ENCODE results near the gene PTPN20. TPM values are rescaled to one million over a fixed set of nuclear protein-coding genes. Genes with fewer than 3 reads are reported as not detected.
"Not testable (repeated sequence)": the region's sequence is repeated elsewhere in the genome, so short reads cannot be mapped to it uniquely, and the experiment has no call there.

Gene PTPN20
- total RNA-seq = 8.0 and 9.1 TPM in 2 replicates

DNA sequence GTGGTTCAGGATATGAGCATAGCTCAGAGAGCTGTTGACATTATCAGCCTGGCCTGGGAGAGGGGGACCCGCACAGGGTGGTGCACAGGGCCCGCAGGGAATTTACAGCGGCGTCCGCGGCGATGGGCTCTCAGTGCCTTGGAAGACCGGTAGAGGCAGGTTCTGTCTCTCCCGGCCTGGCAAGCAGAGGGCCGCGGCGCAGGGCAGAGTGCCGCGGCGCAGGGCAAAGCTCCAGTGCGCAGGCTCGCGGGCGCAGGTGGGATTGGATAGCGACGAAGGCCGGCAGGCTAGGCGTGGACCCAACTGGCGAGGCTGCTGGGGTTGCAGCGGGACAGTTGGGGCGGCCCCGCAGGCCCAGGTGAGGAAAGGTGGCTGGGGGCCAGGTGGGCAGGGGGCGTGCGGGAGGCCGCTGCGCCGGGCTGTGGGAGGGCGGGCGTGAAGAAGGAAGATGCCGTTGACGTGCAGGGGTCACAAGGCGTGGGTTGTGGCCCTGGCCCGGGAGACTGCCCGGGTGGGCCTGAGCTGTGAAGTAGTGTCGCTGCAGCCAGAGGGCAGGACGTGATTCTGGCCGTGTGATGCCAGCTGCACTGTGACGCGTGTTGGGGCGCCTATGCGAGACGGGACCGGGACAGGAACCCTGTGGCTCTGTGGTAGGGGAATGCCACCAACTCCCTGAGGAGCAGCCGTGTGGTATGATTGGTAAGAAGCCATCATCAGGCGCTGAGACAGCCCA lies at the start of gene PTPN20:
Gene PTPN20, plus strand, starts transcription at position 285 of the 733 bp plus-strand sequence. CDS start 21,072 bp downstream, outside the sequence.
- H3K79me2 ChIP-seq (ENCODE audit: insufficient read depth, low read length); H3K27ac ChIP-seq (ENCODE audit: low read depth, low read length); H3K4me1 ChIP-seq (ENCODE audit: insufficient read depth, low read length); H3K36me3 ChIP-seq (ENCODE audit: insufficient read depth, low read length); H3K4me2 ChIP-seq (ENCODE audit: insufficient read depth, low read length); H3K4me3 ChIP-seq (ENCODE audit: insufficient read depth, low read length); H4K20me1 ChIP-seq (ENCODE audit: insufficient read depth, low read length); H2AFZ ChIP-seq (ENCODE audit: low read length); H3K9me3 ChIP-seq (ENCODE audit: low read depth, low read length); DNase-seq (ENCODE audit: insufficient read length, low spot score, missing footprints); H3K27me3 ChIP-seq (ENCODE audit: insufficient read depth, low read length): not testable (repeated sequence)

DNA sequence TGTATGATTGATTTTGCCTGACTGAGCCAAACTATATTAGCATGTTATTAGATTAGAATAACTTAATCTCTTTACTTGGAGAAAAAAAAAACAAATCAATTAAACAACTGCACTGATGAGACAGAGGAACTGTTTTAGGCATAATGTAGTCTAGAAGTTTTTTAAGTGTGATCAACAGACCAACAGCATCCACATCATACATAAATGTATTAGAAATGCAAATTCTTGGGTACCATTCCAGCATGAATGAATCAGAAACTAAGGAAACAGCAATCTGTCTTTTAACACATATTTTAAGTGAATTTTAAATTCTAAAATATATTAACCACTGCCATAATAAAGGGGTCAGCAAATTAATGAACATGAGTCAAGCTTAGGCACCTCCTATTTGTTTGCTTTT lies 41.5 kb upstream of the PTPN20 start:
- H3K27me3 ChIP-seq (ENCODE audit: insufficient read depth, low read length); H4K20me1 ChIP-seq (ENCODE audit: insufficient read depth, low read length); H3K27ac ChIP-seq (ENCODE audit: low read depth, low read length); H2AFZ ChIP-seq (ENCODE audit: low read length); H3K4me1 ChIP-seq (ENCODE audit: insufficient read depth, low read length); H3K4me3 ChIP-seq (ENCODE audit: insufficient read depth, low read length); H3K9me3 ChIP-seq (ENCODE audit: low read depth, low read length); H3K4me2 ChIP-seq (ENCODE audit: insufficient read depth, low read length); DNase-seq (ENCODE audit: insufficient read length, low spot score, missing footprints); H3K36me3 ChIP-seq (ENCODE audit: insufficient read depth, low read length); H3K79me2 ChIP-seq (ENCODE audit: insufficient read depth, low read length): not testable (repeated sequence)

- not testable (repeated sequence) for H3K4me3 ChIP-seq (ENCODE audit: insufficient read depth, low read length); H3K79me2 ChIP-seq (ENCODE audit: insufficient read depth, low read length); H3K27me3 ChIP-seq (ENCODE audit: insufficient read depth, low read length); DNase-seq (ENCODE audit: insufficient read length, low spot score, missing footprints); H3K36me3 ChIP-seq (ENCODE audit: insufficient read depth, low read length); H3K4me2 ChIP-seq (ENCODE audit: insufficient read depth, low read length); H3K4me1 ChIP-seq (ENCODE audit: insufficient read depth, low read length); H2AFZ ChIP-seq (ENCODE audit: low read length); H3K9me3 ChIP-seq (ENCODE audit: low read depth, low read length); H3K27ac ChIP-seq (ENCODE audit: low read depth, low read length); H4K20me1 ChIP-seq (ENCODE audit: insufficient read depth, low read length)
Measured at GRCh38 chr10:46871583-46871982, 39.6 kb upstream of the PTPN20 start.

GRCh38 chr10:46875304-46875703 lies 35.9 kb upstream of the PTPN20 start:
- not testable (repeated sequence) for DNase-seq (ENCODE audit: insufficient read length, low spot score, missing footprints); H4K20me1 ChIP-seq (ENCODE audit: insufficient read depth, low read length); H3K27ac ChIP-seq (ENCODE audit: low read depth, low read length); H3K79me2 ChIP-seq (ENCODE audit: insufficient read depth, low read length); H3K27me3 ChIP-seq (ENCODE audit: insufficient read depth, low read length); H3K4me2 ChIP-seq (ENCODE audit: insufficient read depth, low read length); H3K36me3 ChIP-seq (ENCODE audit: insufficient read depth, low read length); H3K9me3 ChIP-seq (ENCODE audit: low read depth, low read length); H3K4me1 ChIP-seq (ENCODE audit: insufficient read depth, low read length); H2AFZ ChIP-seq (ENCODE audit: low read length); H3K4me3 ChIP-seq (ENCODE audit: insufficient read depth, low read length)

- H3K79me2 ChIP-seq (ENCODE audit: insufficient read depth, low read length) = not testable (repeated sequence)
Measured at GRCh38 chr10:46876773-46877172, 34.5 kb upstream of the PTPN20 start.

GRCh38 chr10:46878761-46879160 lies 32.5 kb upstream of the PTPN20 start:
- H3K4me3 ChIP-seq (ENCODE audit: insufficient read depth, low read length); H4K20me1 ChIP-seq (ENCODE audit: insufficient read depth, low read length); H2AFZ ChIP-seq (ENCODE audit: low read length); DNase-seq (ENCODE audit: insufficient read length, low spot score, missing footprints); H3K4me1 ChIP-seq (ENCODE audit: insufficient read depth, low read length); H3K27ac ChIP-seq (ENCODE audit: low read depth, low read length); H3K9me3 ChIP-seq (ENCODE audit: low read depth, low read length); H3K4me2 ChIP-seq (ENCODE audit: insufficient read depth, low read length); H3K27me3 ChIP-seq (ENCODE audit: insufficient read depth, low read length); H3K79me2 ChIP-seq (ENCODE audit: insufficient read depth, low read length); H3K36me3 ChIP-seq (ENCODE audit: insufficient read depth, low read length): not testable (repeated sequence)

More at GRCh38 chr10:46876773-46877172, 34.5 kb upstream of the PTPN20 start:
- not testable (repeated sequence) for H3K4me1 ChIP-seq (ENCODE audit: insufficient read depth, low read length); H4K20me1 ChIP-seq (ENCODE audit: insufficient read depth, low read length); H3K4me3 ChIP-seq (ENCODE audit: insufficient read depth, low read length); H3K4me2 ChIP-seq (ENCODE audit: insufficient read depth, low read length); DNase-seq (ENCODE audit: insufficient read length, low spot score, missing footprints); H3K27me3 ChIP-seq (ENCODE audit: insufficient read depth, low read length); H3K36me3 ChIP-seq (ENCODE audit: insufficient read depth, low read length); H3K27ac ChIP-seq (ENCODE audit: low read depth, low read length); H3K9me3 ChIP-seq (ENCODE audit: low read depth, low read length); H2AFZ ChIP-seq (ENCODE audit: low read length)

- not testable (repeated sequence) for H2AFZ ChIP-seq (ENCODE audit: low read length); H3K27ac ChIP-seq (ENCODE audit: low read depth, low read length); H3K79me2 ChIP-seq (ENCODE audit: insufficient read depth, low read length); H3K9me3 ChIP-seq (ENCODE audit: low read depth, low read length); H4K20me1 ChIP-seq (ENCODE audit: insufficient read depth, low read length); DNase-seq (ENCODE audit: insufficient read length, low spot score, missing footprints); H3K36me3 ChIP-seq (ENCODE audit: insufficient read depth, low read length); H3K4me3 ChIP-seq (ENCODE audit: insufficient read depth, low read length); H3K4me1 ChIP-seq (ENCODE audit: insufficient read depth, low read length); H3K27me3 ChIP-seq (ENCODE audit: insufficient read depth, low read length); H3K4me2 ChIP-seq (ENCODE audit: insufficient read depth, low read length)
Measured at GRCh38 chr10:46890813-46891611, 20.2 kb upstream of the PTPN20 start.

- H3K4me1 ChIP-seq (ENCODE audit: insufficient read depth, low read length); H2AFZ ChIP-seq (ENCODE audit: low read length); H3K4me2 ChIP-seq (ENCODE audit: insufficient read depth, low read length); DNase-seq (ENCODE audit: insufficient read length, low spot score, missing footprints); H3K79me2 ChIP-seq (ENCODE audit: insufficient read depth, low read length); H4K20me1 ChIP-seq (ENCODE audit: insufficient read depth, low read length); H3K4me3 ChIP-seq (ENCODE audit: insufficient read depth, low read length); H3K36me3 ChIP-seq (ENCODE audit: insufficient read depth, low read length); H3K9me3 ChIP-seq (ENCODE audit: low read depth, low read length); H3K27ac ChIP-seq (ENCODE audit: low read depth, low read length); H3K27me3 ChIP-seq (ENCODE audit: insufficient read depth, low read length): not testable (repeated sequence)
Measured at GRCh38 chr10:46896762-46897692, 14.2 kb upstream of the PTPN20 start.
